Chondrocyte (in vitro differentiated cells): ENCODE data around the gene CACNG4. TPM values are rescaled to one million over a fixed set of nuclear protein-coding genes. Genes with fewer than 3 reads are reported as not detected.

Experiments
- DNase-seq: peaks from one replicate; pipeline ENCODE4 v3.0.0; 2021; ENCODE audit warnings: mixed read lengths, low spot score
- H3K27ac Mint-ChIP-seq: one replicate; pipeline ENCODE4 v1.8.0; 2021; ENCODE audit warnings: mild to moderate bottlenecking, moderate library complexity, mixed read lengths; ENCODE audit not compliant: unreplicated experiment
- H3K27me3 Mint-ChIP-seq: 2 replicates; pipeline ENCODE4 v1.8.0; 2021; ENCODE audit warnings: low read depth, mixed read lengths
- H3K36me3 Mint-ChIP-seq: 2 replicates; pipeline ENCODE4 v1.8.0; 2021; ENCODE audit warnings: low read depth, mixed read lengths
- H3K4me1 Mint-ChIP-seq: 2 replicates; pipeline ENCODE4 v1.8.0; 2021; ENCODE audit warnings: low read depth, mild to moderate bottlenecking, mixed read lengths
- H3K4me3 Mint-ChIP-seq: one replicate; pipeline ENCODE4 v1.8.0; 2021; ENCODE audit warnings: mild to moderate bottlenecking, moderate library complexity, mixed read lengths; ENCODE audit not compliant: unreplicated experiment
- H3K9me3 Mint-ChIP-seq: 2 replicates; pipeline ENCODE4 v1.8.0; 2021; ENCODE audit warnings: low read depth, mixed read lengths
- total RNA-seq: library from RNA; stranded (reverse); gene quantifications from 3 replicates; pipeline ENCODE4 v1.2.1, GENCODE V29; 2021
- TF ChIP-seq, protein P1 (sequence below): fragments of 200-600 bp; sonication (generic); IDR thresholded peaks from 2 replicates; pipeline ENCODE4 v1.5.0; 2021; ENCODE audit warnings: antibody characterized with exemption, mild to moderate bottlenecking, moderate library complexity

CACNG4 gene
- total RNA-seq, 1 donor from 2014 or later = 2.9 TPM

DNA sequence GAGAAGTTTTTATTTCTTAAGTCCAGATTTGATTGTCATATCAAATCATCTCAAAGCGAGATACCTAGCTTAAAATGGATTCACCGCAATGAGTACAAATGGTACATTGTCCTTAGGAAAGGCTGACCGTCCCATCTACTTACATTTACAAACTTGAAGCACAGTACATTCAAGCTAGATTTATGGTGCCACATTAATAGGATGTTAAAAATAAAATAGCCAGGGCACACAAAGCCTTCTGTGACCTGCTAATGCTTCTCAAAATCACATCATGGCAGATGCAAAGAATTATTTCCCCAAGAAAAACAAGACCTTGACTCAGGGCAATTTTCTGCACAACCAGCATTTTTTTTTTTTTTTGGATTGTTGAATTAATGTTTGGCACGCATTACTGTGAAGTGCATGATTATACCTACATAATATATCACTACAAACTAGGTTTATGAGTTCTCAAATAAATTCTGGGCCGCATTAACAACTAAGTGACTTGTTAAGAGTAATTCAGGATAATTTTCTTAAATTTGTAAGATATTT is 105.2 kb downstream of the CACNG4 start:
- no peak for DNase-seq
- Mint-ChIP-seq H3K4me1 (no peaks in the 10 kb centered on the region), H3K27me3 (no peaks in the 10 kb centered on the region), H3K27ac (no peak overlapping the region), H3K36me3 (peaks cover 5% of the 10 kb centered on the region), H3K4me3 (no peak overlapping the region), H3K9me3 (no peaks in the 10 kb centered on the region)
- TF ChIP-seq, protein P1, sequence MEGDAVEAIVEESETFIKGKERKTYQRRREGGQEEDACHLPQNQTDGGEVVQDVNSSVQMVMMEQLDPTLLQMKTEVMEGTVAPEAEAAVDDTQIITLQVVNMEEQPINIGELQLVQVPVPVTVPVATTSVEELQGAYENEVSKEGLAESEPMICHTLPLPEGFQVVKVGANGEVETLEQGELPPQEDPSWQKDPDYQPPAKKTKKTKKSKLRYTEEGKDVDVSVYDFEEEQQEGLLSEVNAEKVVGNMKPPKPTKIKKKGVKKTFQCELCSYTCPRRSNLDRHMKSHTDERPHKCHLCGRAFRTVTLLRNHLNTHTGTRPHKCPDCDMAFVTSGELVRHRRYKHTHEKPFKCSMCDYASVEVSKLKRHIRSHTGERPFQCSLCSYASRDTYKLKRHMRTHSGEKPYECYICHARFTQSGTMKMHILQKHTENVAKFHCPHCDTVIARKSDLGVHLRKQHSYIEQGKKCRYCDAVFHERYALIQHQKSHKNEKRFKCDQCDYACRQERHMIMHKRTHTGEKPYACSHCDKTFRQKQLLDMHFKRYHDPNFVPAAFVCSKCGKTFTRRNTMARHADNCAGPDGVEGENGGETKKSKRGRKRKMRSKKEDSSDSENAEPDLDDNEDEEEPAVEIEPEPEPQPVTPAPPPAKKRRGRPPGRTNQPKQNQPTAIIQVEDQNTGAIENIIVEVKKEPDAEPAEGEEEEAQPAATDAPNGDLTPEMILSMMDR = no peak

DNA sequence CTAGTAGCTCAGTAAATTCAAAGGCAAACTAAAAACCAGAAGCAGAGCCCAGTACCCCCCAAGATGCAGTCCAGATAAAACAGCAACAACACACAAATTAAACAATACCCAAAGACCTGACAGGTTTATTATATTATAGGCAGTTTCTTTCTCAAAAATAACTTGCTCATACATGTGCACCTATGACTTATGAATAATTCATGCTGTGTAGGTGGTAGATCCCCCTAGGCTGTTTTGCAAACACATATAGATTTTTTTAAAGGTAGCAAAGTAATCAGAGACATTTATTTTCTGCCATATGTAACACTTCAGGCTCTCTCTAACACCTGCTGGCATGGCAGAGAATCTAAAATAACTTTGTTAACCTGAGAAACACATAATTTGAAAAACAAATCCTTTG is 107.1 kb downstream of the CACNG4 start:
- no peak overlapping the region for H3K4me3 Mint-ChIP-seq

DNA sequence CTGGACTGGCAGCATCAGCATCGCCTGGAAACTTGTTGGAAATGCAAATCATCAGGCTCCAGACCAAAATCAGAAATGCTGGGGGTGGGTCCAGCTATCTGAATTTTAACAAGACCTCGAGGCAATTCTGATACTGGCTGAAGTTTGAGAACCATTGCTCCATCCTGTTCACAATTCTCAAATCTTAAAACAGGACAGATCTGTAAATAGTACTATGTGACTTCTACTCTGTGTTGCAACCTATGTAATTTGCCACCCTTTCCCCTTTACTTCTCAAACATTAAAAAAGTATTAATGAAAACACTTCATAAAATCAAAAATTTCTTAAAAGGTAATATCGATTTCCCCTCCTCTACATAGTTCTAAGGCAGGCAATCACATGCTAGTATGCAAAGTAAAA is 108.4 kb downstream of the CACNG4 start:
- no peaks in the 10 kb centered on the region for H3K27me3 Mint-ChIP-seq
- DNase-seq = no peak
- no peak overlapping the region for H3K27ac Mint-ChIP-seq
- peaks cover 6% of the 10 kb centered on the region for H3K36me3 Mint-ChIP-seq
- no peak overlapping the region for H3K4me3 Mint-ChIP-seq
- TF ChIP-seq, protein P1 = no peak
- H3K9me3 Mint-ChIP-seq = no peaks in the 10 kb centered on the region
- peaks cover 6% of the 10 kb centered on the region for H3K4me1 Mint-ChIP-seq

More for the DNA sequence above, 107.1 kb downstream of the CACNG4 start:
- no peak overlapping the region for H3K27ac Mint-ChIP-seq
- TF ChIP-seq, protein P1 = no peak
- no peaks in the 10 kb centered on the region for H3K27me3 Mint-ChIP-seq
- peaks cover 6% of the 10 kb centered on the region for H3K36me3 Mint-ChIP-seq
- H3K4me1 Mint-ChIP-seq = peaks cover 6% of the 10 kb centered on the region
- no peak for DNase-seq
- H3K9me3 Mint-ChIP-seq = no peaks in the 10 kb centered on the region

DNA sequence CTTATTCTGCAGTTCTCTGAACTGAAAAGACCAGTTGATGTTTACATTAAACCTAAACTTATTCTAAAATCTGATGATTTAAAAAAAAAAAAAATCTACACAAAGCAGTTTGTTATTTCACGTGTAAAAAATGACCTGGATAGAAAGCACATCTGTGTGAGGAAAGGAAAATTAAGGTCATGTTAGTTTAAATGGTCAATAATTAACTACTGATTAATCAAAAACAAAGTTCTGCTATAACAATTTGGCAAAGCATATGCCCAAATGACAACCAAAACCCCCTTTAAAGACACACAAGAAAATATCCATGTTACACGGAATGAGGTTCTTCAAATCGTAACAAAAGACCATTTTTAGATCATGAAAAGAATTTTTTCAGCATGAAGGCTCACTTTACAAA is 110.3 kb downstream of the CACNG4 start:
- no peak for DNase-seq
- Mint-ChIP-seq H3K4me1 (peaks cover 6% of the 10 kb centered on the region), H3K36me3 (peaks cover 8% of the 10 kb centered on the region), H3K27ac (no peak overlapping the region), H3K9me3 (no peaks in the 10 kb centered on the region), H3K27me3 (no peaks in the 10 kb centered on the region), H3K4me3 (no peak overlapping the region)
- TF ChIP-seq, protein P1 = no peak

DNA sequence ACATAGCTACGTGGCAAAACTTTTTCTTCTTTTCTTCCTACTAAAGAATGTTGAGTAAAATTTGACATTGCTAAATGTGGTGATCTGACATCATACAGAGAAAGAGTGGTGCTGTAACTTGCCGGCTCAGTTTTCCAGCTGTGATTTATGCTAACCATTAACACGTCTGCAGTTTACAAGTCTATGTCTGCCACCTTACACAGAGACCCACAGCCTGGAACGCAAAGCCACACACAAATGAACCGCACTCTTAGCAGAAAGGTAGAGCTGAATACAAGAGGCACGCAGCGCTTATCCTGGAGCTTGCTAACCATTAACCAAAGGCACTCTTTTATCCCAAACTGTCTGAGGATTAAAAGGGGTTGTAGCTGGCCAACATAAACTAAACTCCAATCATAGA is 111.8 kb downstream of the CACNG4 start:
- TF ChIP-seq, protein P1 = no peak
- Mint-ChIP-seq H3K4me1 (peaks cover 6% of the 10 kb centered on the region), H3K9me3 (no peaks in the 10 kb centered on the region), H3K27ac (no peak overlapping the region), H3K4me3 (no peak overlapping the region), H3K27me3 (no peaks in the 10 kb centered on the region), H3K36me3 (peaks cover 8% of the 10 kb centered on the region)
- DNase-seq = no peak
